H9 (cell line): ENCODE measurements around the gene APOA1. TPM values are rescaled to one million over a fixed set of nuclear protein-coding genes. Genes with fewer than 3 reads are reported as not detected.

Source experiments
- DNase-seq: peaks from one replicate; pipeline ENCODE4 v3.0.0-alpha.2; 2017
- H2AFZ ChIP-seq: one replicate; pipeline ENCODE4 v1.6.1; 2013; ENCODE audit warnings: mild to moderate bottlenecking, low read length, control low read depth, moderate library complexity
- H2AK5ac ChIP-seq: 2 replicates; pipeline ENCODE4 v1.6.1; 2013; ENCODE audit warnings: low read length, control low read depth, mixed read lengths; ENCODE audit not compliant: insufficient read length
- H2BK120ac ChIP-seq: one replicate; pipeline ENCODE4 v1.6.1; 2013; ENCODE audit warnings: low read depth, mild to moderate bottlenecking, low read length, control low read depth, inconsistent platforms; ENCODE audit not compliant: poor library complexity, severe bottlenecking
- H2BK12ac ChIP-seq: 2 replicates; pipeline ENCODE4 v1.6.1; 2013; ENCODE audit warnings: low read length, control low read depth, mixed read lengths, low read depth; ENCODE audit not compliant: insufficient read length
- H2BK15ac ChIP-seq: 2 replicates; pipeline ENCODE4 v1.6.1; 2013; ENCODE audit warnings: low read depth, low read length, control low read depth
- H2BK20ac ChIP-seq: one replicate; pipeline ENCODE4 v1.6.1; 2013; ENCODE audit warnings: low read depth, mild to moderate bottlenecking, low read length, control low read depth, inconsistent platforms; ENCODE audit not compliant: poor library complexity, severe bottlenecking
- H2BK5ac ChIP-seq: 2 replicates; pipeline ENCODE4 v1.6.1; 2013; ENCODE audit warnings: low read length, control low read depth, mixed read lengths; ENCODE audit not compliant: insufficient read length
- H3K14ac ChIP-seq: 2 replicates; pipeline ENCODE4 v1.6.1; 2013; ENCODE audit warnings: low read length, control low read depth; ENCODE audit not compliant: insufficient read depth
- H3K18ac ChIP-seq: 2 replicates; pipeline ENCODE4 v1.6.1; 2013; ENCODE audit warnings: low read depth, mild to moderate bottlenecking, mixed read lengths, low read length, control low read depth; ENCODE audit not compliant: insufficient read length
- H3K23ac ChIP-seq: 2 replicates; pipeline ENCODE4 v1.6.1; 2013; ENCODE audit warnings: low read length, control low read depth, mixed read lengths, low read depth; ENCODE audit not compliant: insufficient read length
- H3K23me2 ChIP-seq: 2 replicates; pipeline ENCODE4 v1.6.1; 2013; ENCODE audit warnings: low read depth, mild to moderate bottlenecking, mixed read lengths, low read length, control low read depth; ENCODE audit not compliant: insufficient read length, poor library complexity, severe bottlenecking
- H3K27ac ChIP-seq: 2 replicates; pipeline ENCODE4 v1.5.1; 2013; ENCODE audit warnings: low read length, control low read depth, mixed read lengths, low read depth; ENCODE audit not compliant: insufficient read length
- H3K27me3 ChIP-seq: 2 replicates; pipeline ENCODE4 v1.6.1; 2013; ENCODE audit warnings: low read length, control low read depth, inconsistent platforms; ENCODE audit not compliant: insufficient read depth
- H3K4ac ChIP-seq: 2 replicates; pipeline ENCODE4 v1.6.1; 2013; ENCODE audit warnings: low read depth, mild to moderate bottlenecking, control low read depth, inconsistent platforms, low read length, moderate library complexity
- H3K4me1 ChIP-seq: 2 replicates; pipeline ENCODE4 v1.6.1; 2013; ENCODE audit warnings: low read length, control low read depth, inconsistent platforms; ENCODE audit not compliant: insufficient read depth
- H3K4me2 ChIP-seq: 2 replicates; pipeline ENCODE4 v1.6.1; 2013; ENCODE audit warnings: low read length, control low read depth, mixed read lengths; ENCODE audit not compliant: insufficient read length, insufficient read depth
- H3K56ac ChIP-seq: 2 replicates; pipeline ENCODE4 v1.6.1; 2013; ENCODE audit warnings: low read depth, mild to moderate bottlenecking, mixed read lengths, low read length, control low read depth; ENCODE audit not compliant: insufficient read length
- H3K79me1 ChIP-seq: 2 replicates; pipeline ENCODE4 v1.6.1; 2013; ENCODE audit warnings: low read depth, mild to moderate bottlenecking, moderate library complexity, low read length, control low read depth, inconsistent platforms; ENCODE audit not compliant: insufficient read depth, poor library complexity, severe bottlenecking
- H3K79me2 ChIP-seq: 2 replicates; pipeline ENCODE4 v1.6.1; 2013; ENCODE audit warnings: low read length, control low read depth, inconsistent platforms; ENCODE audit not compliant: insufficient read depth
- H3K9ac ChIP-seq: 2 replicates; pipeline ENCODE4 v1.6.1; 2013; ENCODE audit warnings: low read length, control low read depth, mixed read lengths; ENCODE audit not compliant: insufficient read length; ENCODE audit errors: extremely low read depth
- H3K9me3 ChIP-seq: one replicate; pipeline ENCODE4 v1.6.1; 2013; ENCODE audit warnings: low read depth, low read length, inconsistent platforms; ENCODE audit not compliant: control insufficient read depth
- H3T11ph ChIP-seq: one replicate; pipeline ENCODE4 v1.6.1; 2013; ENCODE audit warnings: mild to moderate bottlenecking, low read length, control low read depth, inconsistent platforms
- H4K20me1 ChIP-seq: one replicate; pipeline ENCODE4 v1.6.1; 2013; ENCODE audit not compliant: control insufficient read depth, insufficient read length, insufficient read depth
- H4K5ac ChIP-seq: 2 replicates; pipeline ENCODE4 v1.6.1; 2013; ENCODE audit warnings: low read depth, mild to moderate bottlenecking, mixed read lengths, low read length, control low read depth; ENCODE audit not compliant: insufficient read length
- H4K8ac ChIP-seq: replicated peaks from 2 replicates; pipeline ENCODE4 v1.6.1; 2013; ENCODE audit warnings: low read length, control low read depth, mixed read lengths, low read depth; ENCODE audit not compliant: insufficient read length
- H4K91ac ChIP-seq: 2 replicates; pipeline ENCODE4 v1.6.1; 2013; ENCODE audit warnings: low read depth, mild to moderate bottlenecking, moderate library complexity, mixed read lengths, low read length, control low read depth; ENCODE audit not compliant: insufficient read length
- H3K27ac Mint-ChIP-seq, 3 experiments: 2 replicates in 2 of 3; 3 replicates in 1 of 3; pipeline ENCODE4 v1.8.0; 2020 to 2021; ENCODE audit warnings: mixed read lengths in 3 of 3, mild to moderate bottlenecking in 1 of 3, moderate library complexity in 1 of 3
- H3K27me3 Mint-ChIP-seq: 2 replicates; pipeline ENCODE4 v1.8.0; 2021; ENCODE audit warnings: low read depth, mild to moderate bottlenecking, moderate library complexity, mixed read lengths
- H3K36me3 Mint-ChIP-seq, 3 experiments: 2 replicates in 2 of 3; 3 replicates in 1 of 3; pipeline ENCODE4 v1.8.0; 2020 to 2021; ENCODE audit warnings: low read depth in 3 of 3, mixed read lengths in 3 of 3; ENCODE audit not compliant: insufficient read depth in 1 of 3
- H3K4me1 Mint-ChIP-seq, 2 experiments: 2 replicates each; pipeline ENCODE4 v1.8.0; 2020; ENCODE audit warnings: mixed read lengths in 2 of 2
- H3K4me3 Mint-ChIP-seq, 2 experiments: 2 replicates in 1 of 2; 3 replicates in 1 of 2; pipeline ENCODE4 v1.8.0; 2020 to 2021; ENCODE audit warnings: mild to moderate bottlenecking in 2 of 2, mixed read lengths in 2 of 2, moderate library complexity in 1 of 2
- H3K9me3 Mint-ChIP-seq, 2 experiments: 2 replicates in 1 of 2; 3 replicates in 1 of 2; pipeline ENCODE4 v1.8.0; 2020; ENCODE audit warnings: mild to moderate bottlenecking in 2 of 2, mixed read lengths in 2 of 2, moderate library complexity in 1 of 2
- CTCF ChIP-seq: fragments of 200-600 bp; sonication (generic); conservative IDR thresholded peaks from 3 replicates; pipeline ENCODE4 v1.8.0; 2021; ENCODE audit warnings: antibody characterized with exemption, mild to moderate bottlenecking
- WGBS: extraction: QIAGEN DNeasy Blood & Tissue Kit; methylation state at CpG from one replicate; pipeline ENCODE4 v1.1.7; 2013; ENCODE audit warnings: missing lambda C conversion rate, low lambda C conversion rate, mixed read lengths; ENCODE audit not compliant: insufficient read length; ENCODE audit errors: extremely low coverage; 5-methylcytosine and 5-hydroxymethylcytosine counted together
- total RNA-seq: library from RNA; stranded (reverse); gene quantifications from 2 replicates; pipeline ENCODE4 v1.2.1, GENCODE V29; 2021

Gene APOA1
- total RNA-seq, 1 experiment from 2014 or later = 0.68 TPM

- peaks cover 22% of the 10 kb centered on the region for H3K27me3 Mint-ChIP-seq
- no CpG with 5 or more reads among the region's 8 CpGs for WGBS
- Histone ChIP-seq H3K9me3 (no peaks in the 10 kb centered on the region), H3K27me3 (no peaks in the 10 kb centered on the region; the same call in 1 of the 2 replicates), H2BK5ac (no peak overlapping the region), H3K23ac (no peak overlapping the region), H3K4ac (no peak overlapping the region), H3K27ac (no peak overlapping the region), H3K18ac (no peak overlapping the region), H4K20me1 (no peaks in the 10 kb centered on the region), H3K79me1 (no peaks in the 10 kb centered on the region), H4K91ac (no peak overlapping the region), H3K79me2 (no peaks in the 10 kb centered on the region), H3K4me2 (no peak overlapping the region), H3K23me2 (peaks cover 8% of the 10 kb centered on the region), H3K4me1 (no peaks in the 10 kb centered on the region; the same call in 1 of the 2 replicates), H3K14ac (no peak overlapping the region; the same call in 1 of the 2 replicates), H2BK12ac (no peak overlapping the region), H3K56ac (no peak overlapping the region), H2BK15ac (no peak overlapping the region), H3T11ph (no peak overlapping the region), H4K8ac (no peak overlapping the region), H2AK5ac (no peak overlapping the region), H2BK120ac (no peak overlapping the region), H3K9ac (no peak overlapping the region), H2BK20ac (no peak overlapping the region), H2AFZ (no peak overlapping the region), H4K5ac (no peak overlapping the region)
- peaks cover 0 to 2% (median under 1%) of the 10 kb centered on the region in 3 experiments; a peak in 3 of 7 replicates for H3K36me3 Mint-ChIP-seq
- H3K27ac Mint-ChIP-seq = no peak overlapping the region
- H3K4me1 Mint-ChIP-seq = peaks cover 15 to 24% of the 10 kb centered on the region in 2 experiments
- TF ChIP-seq CTCF = no peak
- H3K9me3 Mint-ChIP-seq = no peaks in the 10 kb centered on the region
- H3K4me3 Mint-ChIP-seq = no peak overlapping the region
- DNase-seq = no peak
Measured at GRCh38 chr11:116792144-116792868, 45.1 kb downstream of the APOA1 start.
